NCI-H226 (cell line): Measurements from ENCODE around the gene GMEB2.
"Not testable (repeated sequence)": the region's sequence is repeated elsewhere in the genome, so short reads cannot be mapped to it uniquely, and the experiment has no call there.

ENCODE experiments used
- DNase-seq: peaks from one replicate; pipeline ENCODE4 v3.0.0-alpha.2; 2015

GMEB2 gene

GRCh38 chr20:63611646-63612045 is 15.3 kb downstream of the GMEB2 start:
- no peak for DNase-seq

- DNase-seq: no peak
These were observed 16.1 kb downstream of the GMEB2 start for GRCh38 chr20:63610581-63611435.

- no peak for DNase-seq
These were observed 20.2 kb downstream of the GMEB2 start for GRCh38 chr20:63606686-63607085.

- DNase-seq: no peak
These were observed 24.6 kb downstream of the GMEB2 start for GRCh38 chr20:63602321-63602720.

- DNase-seq: not testable (repeated sequence)
These were observed 25.2 kb downstream of the GMEB2 start for GRCh38 chr20:63601679-63602078.

GRCh38 chr20:63599396-63600050 is 27.4 kb downstream of the GMEB2 start:
- no peak for DNase-seq

- DNase-seq: no peak
These were observed 28.2 kb downstream of the GMEB2 start for GRCh38 chr20:63598479-63599395.

GRCh38 chr20:63597651-63598478 is 29.0 kb downstream of the GMEB2 start:
- DNase-seq: no peak

GRCh38 chr20:63596423-63596822 is 30.5 kb downstream of the GMEB2 start:
- no peak for DNase-seq

- DNase-seq: no peak
These were observed 31.3 kb downstream of the GMEB2 start for GRCh38 chr20:63595416-63596127.

GRCh38 chr20:63594043-63594561 is 32.8 kb downstream of the GMEB2 start:
- DNase-seq: peak; percentile 25

GRCh38 chr20:63592661-63593060 is 34.2 kb downstream of the GMEB2 start:
- no peak for DNase-seq

GRCh38 chr20:63591786-63592355 is 35.0 kb downstream of the GMEB2 start:
- DNase-seq: no peak

- DNase-seq: no peak
These were observed 35.8 kb downstream of the GMEB2 start for GRCh38 chr20:63591147-63591533.

- DNase-seq: no peak
These were observed 36.4 kb downstream of the GMEB2 start for GRCh38 chr20:63590218-63591146.

GRCh38 chr20:63589261-63590217 is 37.4 kb downstream of the GMEB2 start:
- DNase-seq: no peak

GRCh38 chr20:63588641-63589041 is 38.3 kb downstream of the GMEB2 start:
- DNase-seq: no peak

- DNase-seq: no peak
These were observed 38.9 kb downstream of the GMEB2 start for GRCh38 chr20:63587776-63588591.
